ENCODE results near the gene PPP1R2C.

PPP1R2C gene

DNA sequence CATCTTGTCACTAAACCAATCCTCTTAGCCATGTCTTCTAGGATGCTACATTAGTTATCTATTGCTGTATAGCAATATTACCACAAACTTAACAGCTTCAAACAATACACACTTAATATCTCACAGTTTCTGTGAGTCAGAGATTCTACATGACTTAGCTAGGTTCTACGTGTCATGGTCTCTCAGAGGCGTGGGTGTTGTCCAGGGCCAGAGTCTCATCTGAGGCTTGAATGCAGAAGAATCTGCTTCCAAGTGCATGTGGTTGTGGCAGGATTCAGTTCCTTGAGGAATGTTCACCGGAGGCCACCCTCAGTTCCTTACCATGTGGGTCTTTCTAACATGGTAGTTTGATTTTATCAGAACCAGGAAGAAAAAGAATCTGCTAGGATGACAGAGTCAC, 26.4 kb downstream of the PPP1R2C start:
- in situ Hi-C loops (cut with MboI; ENCODE audit: low sequenced_read_pairs), result no loop called here

- in situ Hi-C loops (cut with MboI; ENCODE audit: low sequenced_read_pairs), result no loop called here
Measured at GRCh38 chrX:42748067-42748850, 29.7 kb downstream of the PPP1R2C start.

GRCh38 chrX:42746606-42747005, 31.4 kb downstream of the PPP1R2C start:
- in situ Hi-C loops (cut with MboI; ENCODE audit: low sequenced_read_pairs), result no loop called here

- in situ Hi-C loops (cut with MboI; ENCODE audit: low sequenced_read_pairs), result no loop called here
Measured at GRCh38 chrX:42740456-42740855, 37.5 kb downstream of the PPP1R2C start.

GRCh38 chrX:42739741-42740140, 38.2 kb downstream of the PPP1R2C start:
- in situ Hi-C loops (cut with MboI; ENCODE audit: low sequenced_read_pairs), result no loop called here

DNA sequence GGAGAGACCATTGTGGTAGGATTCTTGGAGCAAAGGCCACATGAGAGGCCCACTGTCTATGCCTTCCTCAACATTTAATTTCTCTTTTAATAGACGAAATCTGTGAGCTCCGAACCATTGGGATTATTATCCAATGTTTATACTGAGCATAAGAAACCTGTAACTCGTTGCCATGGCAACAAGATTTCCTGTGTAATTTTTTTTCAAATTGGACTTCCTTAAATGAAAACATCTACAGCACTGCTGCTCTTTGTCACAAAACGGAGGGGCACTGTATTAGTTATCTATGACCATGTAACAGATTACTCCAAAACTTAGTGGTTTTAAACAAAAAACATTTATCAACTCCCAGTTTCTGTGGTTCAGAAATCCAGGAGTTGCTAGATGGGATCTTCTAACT, 38.7 kb downstream of the PPP1R2C start:
- in situ Hi-C loops (cut with MboI; ENCODE audit: low sequenced_read_pairs), result no loop called here

- in situ Hi-C loops (cut with MboI; ENCODE audit: low sequenced_read_pairs), result no loop called here
Measured at GRCh38 chrX:42738552-42738951, 39.4 kb downstream of the PPP1R2C start.

GRCh38 chrX:42735250-42735649, 42.7 kb downstream of the PPP1R2C start:
- in situ Hi-C loops (cut with MboI; ENCODE audit: low sequenced_read_pairs), result no loop called here

GRCh38 chrX:42732506-42732905, 45.5 kb downstream of the PPP1R2C start:
- in situ Hi-C loops (cut with MboI; ENCODE audit: low sequenced_read_pairs), result no loop called here
